MCF 10A (cell line): ENCODE measurements around the gene ACOXL. TPM values are rescaled to one million over a fixed set of nuclear protein-coding genes. Genes with fewer than 3 reads are reported as not detected.

ENCODE experiments used
- BruUV-seq: library from RNA; stranded (reverse); fragments of 400-500 nt; replicated peaks from 2 replicates; lab custom pipeline; 2021; lab: Mats Ljungman, UMichigan
- CTCF ChIA-PET: fragments of 300-600 bp; sonication (Branson Sonifier 250); formaldehyde crosslinking; extraction: SDS; loops from one replicate; lab custom pipeline; 2021; ENCODE audit warnings: antibody characterized with exemption, inconsistent platforms; lab: Yijun Ruan, JAX
- POLR2A ChIA-PET: fragments of 300-600, 350-650 bp; sonication (Branson Sonifier 250); formaldehyde crosslinking; extraction: SDS; loops from one replicate; lab custom pipeline; 2020; ENCODE audit warnings: antibody characterized with exemption, inconsistent platforms; lab: Yijun Ruan, JAX
- DNase-seq: peaks from one replicate; pipeline ENCODE4 v3.0.0-alpha.2; 2018; ENCODE audit not compliant: unreplicated experiment
- H3K27ac Mint-ChIP-seq: one replicate; pipeline ENCODE4 v1.8.0; 2022; ENCODE audit warnings: mild to moderate bottlenecking, low read depth, mixed read lengths; ENCODE audit not compliant: unreplicated experiment
- H3K27me3 Mint-ChIP-seq: one replicate; pipeline ENCODE4 v1.8.0; 2022; ENCODE audit warnings: mixed read lengths; ENCODE audit not compliant: insufficient read depth, unreplicated experiment
- H3K36me3 Mint-ChIP-seq: one replicate; pipeline ENCODE4 v1.8.0; 2022; ENCODE audit warnings: mild to moderate bottlenecking, moderate library complexity, mixed read lengths; ENCODE audit not compliant: insufficient read depth, unreplicated experiment
- H3K4me1 Mint-ChIP-seq: one replicate; pipeline ENCODE4 v1.8.0; 2022; ENCODE audit warnings: mixed read lengths; ENCODE audit not compliant: insufficient read depth, unreplicated experiment
- H3K4me3 Mint-ChIP-seq: one replicate; pipeline ENCODE4 v1.8.0; 2022; ENCODE audit warnings: mild to moderate bottlenecking, moderate library complexity, mixed read lengths; ENCODE audit not compliant: unreplicated experiment
- H3K9me3 Mint-ChIP-seq: one replicate; pipeline ENCODE4 v1.8.0; 2022; ENCODE audit warnings: mixed read lengths; ENCODE audit not compliant: unreplicated experiment
- intact Hi-C: fragments of 100-400 bp; cut with micrococcal nuclease; formaldehyde crosslinking; loops from 2 replicates; pipeline ENCODE4 v1.14.1; 2022
- total RNA-seq: library from RNA; stranded (reverse); gene quantifications from 2 replicates; pipeline ENCODE4 v1.2.3, GENCODE V29; 2022
- TF ChIP-seq, protein P1 (sequence below): fragments of 200-600 bp; IDR thresholded peaks from one replicate; pipeline ENCODE4 v1.8.0; 2022; ENCODE audit warnings: antibody characterized with exemption, mild to moderate bottlenecking; ENCODE audit not compliant: unreplicated experiment

ACOXL gene
- total RNA-seq, 1 experiment from 2014 or later = not detected

DNA sequence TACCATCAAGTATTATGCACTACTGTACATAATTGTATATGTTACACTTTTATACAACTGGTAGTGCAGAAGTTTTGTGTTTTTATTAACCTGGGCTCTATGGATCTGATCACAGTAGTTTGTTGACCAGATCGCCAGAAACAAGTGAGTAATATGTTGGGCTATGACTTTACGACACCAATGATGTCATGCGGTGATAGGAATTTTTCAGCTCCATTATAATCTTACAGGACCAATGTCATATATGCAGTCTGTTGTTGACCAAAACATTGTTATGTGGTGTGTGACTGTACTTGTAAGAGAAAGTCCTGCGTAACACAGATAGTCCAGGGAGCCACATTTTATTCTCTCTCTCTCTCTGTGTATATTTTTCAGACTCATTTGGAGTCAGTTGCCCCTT, 4.5 kb upstream of the ACOXL start:
- intact Hi-C loops = no loop called here
- Mint-ChIP-seq H3K4me1 (no peaks in the 10 kb centered on the region), H3K4me3 (no peak overlapping the region), H3K9me3 (no peaks in the 10 kb centered on the region), H3K27me3 (peaks cover 52% of the 10 kb centered on the region), H3K36me3 (no peaks in the 10 kb centered on the region), H3K27ac (no peak overlapping the region)
- no TSS peak for BruUV-seq
- no peak for DNase-seq
- ChIA-PET CTCF (interaction anchor here (0.6 to 0.8 kb wide), 2 partner anchors 27 to 89 kb away, joined by 3 to 4 read pairs; no protein-coding TSS in a partner anchor), POLR2A (no interaction called here)
- TF ChIP-seq, protein P1, sequence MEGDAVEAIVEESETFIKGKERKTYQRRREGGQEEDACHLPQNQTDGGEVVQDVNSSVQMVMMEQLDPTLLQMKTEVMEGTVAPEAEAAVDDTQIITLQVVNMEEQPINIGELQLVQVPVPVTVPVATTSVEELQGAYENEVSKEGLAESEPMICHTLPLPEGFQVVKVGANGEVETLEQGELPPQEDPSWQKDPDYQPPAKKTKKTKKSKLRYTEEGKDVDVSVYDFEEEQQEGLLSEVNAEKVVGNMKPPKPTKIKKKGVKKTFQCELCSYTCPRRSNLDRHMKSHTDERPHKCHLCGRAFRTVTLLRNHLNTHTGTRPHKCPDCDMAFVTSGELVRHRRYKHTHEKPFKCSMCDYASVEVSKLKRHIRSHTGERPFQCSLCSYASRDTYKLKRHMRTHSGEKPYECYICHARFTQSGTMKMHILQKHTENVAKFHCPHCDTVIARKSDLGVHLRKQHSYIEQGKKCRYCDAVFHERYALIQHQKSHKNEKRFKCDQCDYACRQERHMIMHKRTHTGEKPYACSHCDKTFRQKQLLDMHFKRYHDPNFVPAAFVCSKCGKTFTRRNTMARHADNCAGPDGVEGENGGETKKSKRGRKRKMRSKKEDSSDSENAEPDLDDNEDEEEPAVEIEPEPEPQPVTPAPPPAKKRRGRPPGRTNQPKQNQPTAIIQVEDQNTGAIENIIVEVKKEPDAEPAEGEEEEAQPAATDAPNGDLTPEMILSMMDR = no peak

DNA sequence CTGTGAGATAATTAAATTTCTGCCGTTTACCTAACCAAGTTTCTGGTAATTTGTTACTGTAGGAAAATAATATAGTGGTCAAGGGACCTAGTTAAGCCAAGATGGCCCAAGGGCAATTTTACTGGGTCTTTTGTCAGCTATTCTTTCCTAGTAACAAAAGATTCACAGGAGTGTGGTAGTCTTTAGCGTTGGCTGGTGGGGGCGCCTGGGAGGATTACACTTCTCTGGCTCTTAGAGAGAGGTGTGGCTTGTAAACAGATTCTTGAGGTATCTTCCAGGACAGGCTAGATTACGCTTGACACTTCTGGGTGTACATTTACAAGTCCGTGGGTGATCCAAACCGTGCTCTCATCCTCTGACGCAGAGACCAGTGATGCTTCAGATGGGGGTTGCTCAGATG, 3.3 kb upstream of the ACOXL start:
- Mint-ChIP-seq H3K27me3 (peaks cover 52% of the 10 kb centered on the region), H3K4me1 (no peaks in the 10 kb centered on the region), H3K9me3 (no peaks in the 10 kb centered on the region), H3K36me3 (no peaks in the 10 kb centered on the region), H3K4me3 (no peak overlapping the region), H3K27ac (no peak overlapping the region)
- CTCF ChIA-PET = no interaction called here
- POLR2A ChIA-PET = no interaction called here
- DNase-seq = no peak
- BruUV-seq = no TSS peak
- intact Hi-C loops = no loop called here
- TF ChIP-seq, protein P1 = no peak

DNA sequence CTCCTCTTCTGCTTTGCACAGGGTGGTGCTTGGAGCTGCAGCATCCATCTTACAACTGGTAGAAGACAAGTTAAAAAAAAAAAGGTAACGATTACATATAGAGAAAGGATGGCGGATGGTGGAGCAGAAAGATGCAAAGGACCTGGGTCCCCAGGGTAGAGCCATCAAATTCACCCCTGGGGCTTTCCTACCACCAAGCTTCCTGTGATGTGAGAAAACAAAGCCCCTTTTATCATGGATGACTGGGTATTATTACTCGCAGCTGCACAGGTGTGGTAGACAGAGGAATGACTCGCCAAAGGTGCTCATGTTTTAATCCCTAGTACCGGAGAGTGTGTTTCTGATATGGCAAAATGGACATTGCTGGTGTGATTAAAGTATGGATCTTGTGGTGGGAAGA, 1.3 kb upstream of the ACOXL start:
- Mint-ChIP-seq H3K27ac (no peak overlapping the region), H3K36me3 (no peaks in the 10 kb centered on the region), H3K4me1 (peaks cover 5% of the 10 kb centered on the region), H3K27me3 (peaks cover 61% of the 10 kb centered on the region), H3K9me3 (no peaks in the 10 kb centered on the region), H3K4me3 (no peak overlapping the region)
- TF ChIP-seq, protein P1 = no peak
- BruUV-seq = no TSS peak
- CTCF ChIA-PET = interaction anchor here (0.9 kb wide), 1 partner anchor 81 kb away, joined by 5 read pairs; no protein-coding TSS in a partner anchor
- intact Hi-C loops = no loop called here
- no peak for DNase-seq
- POLR2A ChIA-PET = interaction anchor here (0.9 kb wide), 1 partner anchor 51 kb away, joined by 4 read pairs; no protein-coding TSS in a partner anchor

DNA sequence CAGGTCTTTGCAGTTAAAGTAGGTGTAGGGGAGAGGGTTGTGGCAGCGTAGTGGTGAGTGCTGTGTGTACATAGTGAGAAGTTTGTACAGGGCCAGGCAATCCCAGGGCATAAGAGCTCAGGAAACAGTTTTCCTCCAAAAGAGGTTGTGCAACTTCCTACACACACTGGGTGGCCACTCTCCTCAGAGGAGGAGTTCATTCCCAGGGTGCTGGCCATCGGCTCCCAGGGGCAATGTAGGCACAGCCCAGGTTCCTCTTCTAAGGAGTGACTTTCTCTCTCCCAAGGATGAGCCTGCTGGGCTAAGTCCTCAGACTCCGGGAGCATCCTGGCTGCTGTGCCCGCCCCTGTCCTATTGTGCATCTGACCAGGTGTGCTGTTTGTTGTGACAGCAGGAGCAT, 3.0 kb downstream of the ACOXL start:
- peaks cover 6% of the 10 kb centered on the region for H3K4me1 Mint-ChIP-seq
- TF ChIP-seq, protein P1 = no peak
- DNase-seq = peak; percentile 53
- H3K4me3 Mint-ChIP-seq = no peak overlapping the region
- CTCF ChIA-PET = no interaction called here
- no peak overlapping the region for H3K27ac Mint-ChIP-seq
- H3K27me3 Mint-ChIP-seq = peaks cover 75% of the 10 kb centered on the region
- POLR2A ChIA-PET = interaction anchor here (1.3 kb wide), 1 partner anchor 58 kb away, joined by 3 read pairs; the partner anchor contains the start of gene BUB1
- H3K36me3 Mint-ChIP-seq = no peaks in the 10 kb centered on the region
- H3K9me3 Mint-ChIP-seq = peaks cover 8% of the 10 kb centered on the region
- BruUV-seq = no TSS peak
- intact Hi-C loops = no loop called here
